ENCODE results near the gene ZNF680. TPM values are rescaled to one million over a fixed set of nuclear protein-coding genes. Genes with fewer than 3 reads are reported as not detected.

The ZNF680 gene
- total and polyA plus RNA-seq, 2 of the 4 experiments (the other 2 are of a cell fraction): 1.5 to 3.9 TPM

DNA sequence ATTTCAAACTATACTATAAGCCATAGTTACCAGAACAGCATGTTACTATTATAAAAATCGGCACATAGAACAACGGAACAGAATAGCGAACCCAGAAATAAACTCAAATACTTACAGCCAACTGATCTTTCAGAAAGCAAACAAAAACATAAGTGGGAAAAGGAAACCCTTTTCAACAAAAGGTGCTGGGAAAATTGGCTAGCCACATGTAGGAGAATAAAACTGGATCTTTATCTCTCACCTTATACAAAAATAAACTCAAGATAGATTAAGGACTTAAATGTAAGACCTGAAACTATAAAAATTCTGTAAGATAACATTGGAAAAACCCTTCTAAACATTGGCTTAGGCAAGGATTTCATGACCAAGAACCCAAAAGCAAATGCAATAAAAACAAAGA is 29.1 kb downstream of the ZNF680 start:
- CTCF ChIA-PET: no interaction called here
- Histone ChIP-seq H2BK20ac (ENCODE audit: low read depth, low read length) (no peak overlapping the region), H3K36me3 (ENCODE audit: control insufficient read depth, insufficient read depth, low read length) (peaks cover 10% of the 10 kb centered on the region), H3K4me1 (ENCODE audit: control insufficient read depth, insufficient read depth, low read length) (no peaks in the 10 kb centered on the region), H4K20me1 (ENCODE audit: insufficient read depth, low read length) (no peaks in the 10 kb centered on the region), H2AK9ac (replicated peaks; ENCODE audit: low read depth, low read length, poor library complexity) (no peak overlapping the region), H3K56ac (ENCODE audit: extremely low read depth, insufficient read depth, low read length) (no peak overlapping the region), H3K27ac (ENCODE audit: insufficient read depth, low read length) (no peak overlapping the region), H3K9me3 (ENCODE audit: control insufficient read depth, insufficient read depth, low read length) (peaks cover 3% of the 10 kb centered on the region), H2BK120ac (ENCODE audit: low read depth, low read length) (no peak overlapping the region), H2AFZ (replicated peaks; ENCODE audit: low read length, poor library complexity) (no peak overlapping the region), H3K4ac (ENCODE audit: low read depth, low read length) (no peak overlapping the region), H3K4me2 (ENCODE audit: low read depth, low read length) (no peak overlapping the region), H2AK5ac (ENCODE audit: low read depth, low read length) (no peak overlapping the region), H3K9ac (ENCODE audit: low read depth, low read length) (no peak overlapping the region), H3K23ac (ENCODE audit: low read depth, low read length) (no peak overlapping the region), H3K14ac (replicated peaks; ENCODE audit: low read depth, low read length) (no peak overlapping the region), H4K8ac (ENCODE audit: low read depth in 2 of 2, low read length in 2 of 2) (no peak overlapping the region), H2BK5ac (ENCODE audit: low read depth, low read length, poor library complexity, severe bottlenecking) (no peak overlapping the region), H3K79me1 (ENCODE audit: low read depth in 1 of 2, low read length in 2 of 2) (no peaks in the 10 kb centered on the region; a peak in 1 of 4 replicates), H4K5ac (ENCODE audit: low read depth, low read length) (no peak overlapping the region), H3K18ac (ENCODE audit: low read depth, low read length) (no peak overlapping the region), H3K9me1 (ENCODE audit: insufficient read depth, low read length) (no peaks in the 10 kb centered on the region), H2BK15ac (ENCODE audit: low read depth, low read length) (no peak overlapping the region), H3K4me3 (ENCODE audit: insufficient read depth, low read depth, low read length) (no peak overlapping the region), H3K27me3 (ENCODE audit: control insufficient read depth, insufficient read depth, low read length) (no peaks in the 10 kb centered on the region), H4K91ac (ENCODE audit: insufficient read depth, low read depth, low read length) (no peak overlapping the region)
- no TSS peak for BruUV-seq (replicated peaks)
- dilution Hi-C loops (cut with HindIII; ENCODE audit: low sequenced_read_pairs, unreplicated experiment): no loop called here
- POLR2A ChIA-PET (ENCODE audit: unreplicated experiment): no interaction called here
- no peak for TF ChIP-seq RAD21 (IDR thresholded peaks at IDR 0.05; ENCODE audit: low read length)
- no peak for TF ChIP-seq FOS (IDR thresholded peaks at IDR 0.05; ENCODE audit: low read depth, low read length)
- no peak for TF ChIP-seq ELK1 (IDR thresholded peaks at IDR 0.05; ENCODE audit: borderline replicate concordance, low read depth, low read length)
- in situ Hi-C loops (cut with MboI; ENCODE audit: low sequenced_read_pairs): no loop called here
- DNase-seq (no peak), ATAC-seq (ENCODE audit: low read depth) (no peak)
- WGBS, 2 experiments (ENCODE audit: extremely low coverage in 2 of 2, insufficient read length in 1 of 2): no CpG with 5 or more reads among the region's 3 CpGs
- intact Hi-C loops (cut with micrococcal nuclease): loop anchor here (10.0 kb wide), 1 partner anchor 79 kb away; no protein-coding TSS in a partner anchor
